GM19468 (cell line): Measurements from ENCODE around the gene KRTAP16-1.
"Not testable (repeated sequence)": the region's sequence is repeated elsewhere in the genome, so short reads cannot be mapped to it uniquely, and the experiment has no call there.

Source experiments
- ATAC-seq: cut with Tn5 transposase; IDR thresholded peaks from one replicate; pipeline ENCODE4 v1.9.1; 2021; ENCODE audit warnings: mild to moderate bottlenecking, moderate library complexity, moderate number of reproducible peaks; ENCODE audit not compliant: unreplicated experiment; ENCODE audit errors: extremely low read depth

Gene KRTAP16-1, protein sequence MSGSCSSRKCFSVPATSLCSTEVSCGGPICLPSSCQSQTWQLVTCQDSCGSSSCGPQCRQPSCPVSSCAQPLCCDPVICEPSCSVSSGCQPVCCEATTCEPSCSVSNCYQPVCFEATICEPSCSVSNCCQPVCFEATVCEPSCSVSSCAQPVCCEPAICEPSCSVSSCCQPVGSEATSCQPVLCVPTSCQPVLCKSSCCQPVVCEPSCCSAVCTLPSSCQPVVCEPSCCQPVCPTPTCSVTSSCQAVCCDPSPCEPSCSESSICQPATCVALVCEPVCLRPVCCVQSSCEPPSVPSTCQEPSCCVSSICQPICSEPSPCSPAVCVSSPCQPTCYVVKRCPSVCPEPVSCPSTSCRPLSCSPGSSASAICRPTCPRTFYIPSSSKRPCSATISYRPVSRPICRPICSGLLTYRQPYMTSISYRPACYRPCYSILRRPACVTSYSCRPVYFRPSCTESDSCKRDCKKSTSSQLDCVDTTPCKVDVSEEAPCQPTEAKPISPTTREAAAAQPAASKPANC

DNA sequence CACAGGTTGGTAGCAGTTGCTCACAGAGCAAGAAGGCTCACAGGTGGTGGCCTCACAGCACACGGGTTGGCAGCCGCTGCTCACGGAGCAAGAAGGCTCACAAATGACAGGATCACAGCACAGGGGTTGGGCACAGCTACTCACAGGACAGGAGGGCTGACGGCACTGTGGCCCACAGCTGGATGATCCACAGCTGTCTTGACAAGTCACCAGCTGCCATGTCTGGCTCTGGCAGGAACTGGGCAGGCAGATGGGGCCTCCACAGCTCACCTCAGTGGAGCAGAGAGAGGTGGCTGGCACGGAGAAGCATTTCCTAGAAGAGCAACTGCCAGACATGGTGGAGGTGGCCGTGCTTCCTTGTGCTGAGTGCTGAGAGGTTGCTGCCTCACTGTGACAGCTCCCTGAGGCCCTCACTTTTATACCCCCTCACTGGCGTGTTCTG lies at the start of gene KRTAP16-1:
Gene KRTAP16-1, minus strand, starts transcription at position 392 of the 442 bp plus-strand sequence. Its CDS starts 56 bp downstream, at position 336.
- no peak for ATAC-seq

DNA sequence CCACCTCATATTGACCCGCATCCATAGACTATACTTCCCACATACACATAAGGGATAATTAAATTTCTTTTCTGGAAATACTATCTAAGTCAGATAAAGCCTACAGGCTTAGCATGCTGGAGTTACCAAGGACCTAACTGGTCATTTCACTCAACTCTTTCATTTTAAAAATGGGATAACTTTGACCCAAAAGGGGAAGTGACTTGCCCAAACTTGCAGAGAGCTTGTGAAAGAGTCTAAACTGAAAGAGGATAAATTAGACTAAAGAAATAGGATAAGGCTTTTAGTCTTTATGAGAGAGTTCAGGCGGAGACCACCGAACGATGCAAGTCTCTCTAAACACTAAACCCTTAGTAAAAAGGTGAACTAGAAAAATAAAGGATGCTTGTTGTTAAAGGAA lies 45.4 kb upstream of the KRTAP16-1 start:
- ATAC-seq = no peak

DNA sequence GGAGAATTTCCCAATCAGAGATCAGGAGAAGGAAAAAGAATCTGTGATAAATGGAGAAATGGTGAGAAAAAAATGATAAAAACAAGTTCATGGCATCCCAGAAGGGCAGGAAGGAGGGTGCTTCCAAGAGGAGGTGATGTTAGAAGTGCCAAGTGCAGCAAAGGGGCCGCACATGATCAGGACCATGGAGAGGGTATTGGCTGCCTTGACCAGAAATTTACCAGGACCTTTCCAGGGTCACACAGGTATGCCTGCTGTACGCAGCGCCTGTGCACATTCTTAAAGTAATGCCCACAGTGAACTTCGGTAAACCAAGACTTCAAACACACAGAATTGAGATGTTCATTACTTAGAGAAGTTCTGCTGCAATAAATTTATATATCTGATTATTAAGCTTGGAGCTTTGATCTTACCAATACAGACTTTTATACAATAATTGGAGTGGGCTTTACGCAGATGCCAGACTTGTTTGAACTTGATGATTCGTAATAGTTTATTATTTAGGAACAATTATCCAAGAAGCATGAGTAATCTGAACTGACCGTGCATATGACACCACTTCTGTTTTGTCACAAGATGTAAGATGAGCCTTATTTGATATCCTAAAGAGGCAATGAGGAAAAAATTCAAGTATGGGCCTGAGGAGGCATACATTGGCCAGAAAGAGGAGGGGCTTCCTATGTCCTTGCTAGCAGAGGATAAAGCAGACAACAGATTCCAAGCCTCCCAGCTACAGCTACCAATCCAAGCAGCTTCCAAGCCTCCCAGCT lies 43.7 kb upstream of the KRTAP16-1 start:
- no peak for ATAC-seq

DNA sequence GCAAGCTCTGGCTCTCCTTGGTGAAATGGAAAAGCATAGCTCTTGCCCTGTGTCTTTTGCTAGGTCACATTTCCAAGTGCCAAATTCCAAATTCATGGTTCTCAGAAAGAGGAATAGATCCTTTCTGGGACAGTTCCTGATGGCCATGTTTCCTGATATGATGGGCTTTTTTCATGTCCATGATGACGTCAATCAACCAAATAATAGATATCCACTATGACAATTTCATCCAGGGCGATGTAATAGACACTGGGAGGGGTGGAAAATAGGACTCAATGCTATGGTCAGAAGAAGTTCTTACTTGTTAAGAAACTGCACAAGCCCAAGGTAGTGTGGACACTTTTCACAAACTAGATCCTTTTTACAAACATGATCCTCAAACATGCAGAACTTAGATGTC lies 42.1 kb upstream of the KRTAP16-1 start:
- ATAC-seq = no peak

DNA sequence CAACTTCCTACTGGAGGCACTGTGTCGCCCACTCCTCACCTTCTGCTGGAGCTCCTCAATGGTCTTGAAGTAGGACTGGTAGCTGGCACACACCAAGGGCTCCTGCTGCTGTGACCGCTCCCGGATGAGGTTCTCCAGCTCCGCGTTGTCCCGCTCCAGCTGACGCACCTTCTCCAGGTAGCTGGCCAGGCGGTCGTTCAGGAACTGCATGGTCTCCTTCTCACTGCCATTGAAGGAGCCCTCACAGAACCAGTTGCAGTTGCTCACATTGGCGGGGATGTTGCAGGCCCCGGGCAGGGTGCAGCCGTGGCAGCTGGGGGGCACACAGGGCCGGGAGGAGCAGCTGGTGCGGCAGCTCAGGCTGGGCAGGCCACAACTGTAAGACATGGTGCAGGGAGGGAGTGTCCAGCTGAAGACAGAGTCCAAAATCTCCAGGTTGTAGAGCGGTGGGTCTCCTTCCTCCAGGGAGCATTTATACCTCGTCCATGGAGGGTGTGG lies 41.3 kb upstream of the KRTAP16-1 start, which contains the start of gene KRT33A:
Gene KRT33A, minus strand, starts transcription at position 448 of the 498 bp plus-strand sequence. Its CDS starts 61 bp downstream, at position 387.
- ATAC-seq = not testable (repeated sequence)

DNA sequence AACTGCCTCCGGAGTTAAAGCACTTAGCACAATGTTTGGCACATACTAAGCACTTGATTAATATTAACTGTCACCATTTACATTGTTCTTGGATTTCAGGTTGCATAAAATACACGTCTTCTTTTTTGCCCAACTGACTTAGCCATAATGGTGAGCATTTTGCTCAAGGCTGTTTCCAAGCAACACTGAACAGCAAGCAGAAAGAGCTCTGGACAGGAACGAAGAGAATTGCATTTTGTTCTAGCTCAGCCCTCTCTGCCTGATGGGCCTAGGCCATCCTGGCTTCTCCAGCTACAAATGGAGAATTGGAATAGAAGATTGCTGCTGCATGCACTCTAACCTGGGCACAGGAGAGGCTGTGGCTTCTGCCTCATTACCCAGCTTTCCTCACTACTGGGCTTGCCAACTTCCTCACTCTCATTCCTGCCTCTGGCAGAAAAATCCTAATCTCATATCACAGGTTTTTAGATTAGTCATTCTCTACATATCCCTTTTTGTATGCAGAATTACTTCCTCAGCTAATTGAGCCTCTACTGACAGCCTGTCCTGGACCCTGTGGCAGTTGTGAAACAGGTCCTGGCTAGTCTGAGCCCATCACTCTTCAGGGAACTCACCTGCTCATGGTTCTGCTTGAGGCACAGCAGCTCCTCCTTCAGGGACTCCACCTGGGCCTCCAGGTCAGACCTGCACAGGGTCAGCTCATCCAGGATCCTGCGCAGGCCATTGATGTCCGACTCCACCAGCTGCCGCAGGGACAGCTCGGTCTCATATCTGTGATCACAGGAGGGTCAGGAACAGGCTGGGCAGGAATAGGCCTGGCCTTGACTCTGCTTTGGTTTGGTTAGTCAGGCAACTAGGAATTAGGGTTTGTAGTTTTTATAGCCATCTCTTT lies 39.0 kb upstream of the KRTAP16-1 start:
- no peak for ATAC-seq

DNA sequence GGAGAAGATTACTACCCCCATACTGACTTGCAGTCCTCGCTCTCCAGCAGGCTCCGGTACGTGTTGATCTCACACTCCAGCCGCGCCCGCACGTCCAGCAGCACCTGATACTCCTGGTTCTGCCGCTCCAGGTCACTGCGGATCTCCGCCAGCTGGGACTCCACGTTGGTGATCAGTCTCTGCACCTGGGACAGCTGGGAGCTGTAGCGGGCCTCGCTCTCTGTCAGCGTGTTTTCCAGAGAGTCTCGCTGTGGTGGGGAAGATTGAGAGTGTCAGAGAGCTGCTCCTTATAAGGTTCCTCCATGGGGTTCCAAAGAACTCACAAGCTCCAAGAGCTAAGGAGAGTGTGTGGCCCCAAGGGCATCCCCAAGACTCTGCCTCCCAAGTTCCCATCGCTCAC lies 37.3 kb upstream of the KRTAP16-1 start:
- not testable (repeated sequence) for ATAC-seq

DNA sequence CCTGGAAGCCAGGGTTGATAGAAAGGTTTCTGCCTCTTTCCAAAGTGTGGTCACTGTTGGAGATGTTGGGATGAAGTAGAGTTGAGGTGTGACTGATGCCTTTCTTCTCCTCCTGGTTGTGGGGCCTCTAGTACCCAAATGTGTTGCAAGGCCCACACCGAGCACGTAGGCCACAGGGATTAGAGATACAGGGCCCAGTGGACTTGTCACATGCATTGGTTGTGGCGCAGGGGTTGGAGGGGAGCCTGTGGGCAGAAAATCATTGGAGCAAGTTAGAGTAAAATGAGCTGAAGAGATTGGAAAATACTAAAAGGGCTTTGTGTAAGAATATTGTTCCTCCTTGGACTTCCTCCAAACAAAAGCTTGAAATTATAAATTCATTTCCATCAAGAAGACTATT lies 36.9 kb upstream of the KRTAP16-1 start:
- ATAC-seq = no peak

DNA sequence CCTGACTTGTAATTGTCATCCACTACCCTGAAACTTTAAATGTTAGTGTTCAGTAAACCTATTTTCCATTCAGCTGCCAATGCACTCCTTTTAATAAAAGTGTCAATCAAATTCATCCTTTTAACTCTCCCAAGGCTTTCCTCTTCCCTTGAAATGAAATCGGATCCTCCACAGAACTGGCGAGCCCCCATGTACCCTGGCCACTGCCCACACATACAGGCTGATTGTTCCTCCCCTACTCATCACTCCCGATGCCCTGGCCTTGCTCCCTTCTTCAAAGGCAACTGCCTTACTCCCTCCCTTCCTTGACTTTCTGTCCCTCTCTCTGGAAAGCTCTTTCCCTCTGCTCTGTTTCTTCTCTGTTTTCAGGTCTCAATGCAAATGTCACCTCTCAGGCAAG lies 33.9 kb upstream of the KRTAP16-1 start:
- no peak for ATAC-seq

DNA sequence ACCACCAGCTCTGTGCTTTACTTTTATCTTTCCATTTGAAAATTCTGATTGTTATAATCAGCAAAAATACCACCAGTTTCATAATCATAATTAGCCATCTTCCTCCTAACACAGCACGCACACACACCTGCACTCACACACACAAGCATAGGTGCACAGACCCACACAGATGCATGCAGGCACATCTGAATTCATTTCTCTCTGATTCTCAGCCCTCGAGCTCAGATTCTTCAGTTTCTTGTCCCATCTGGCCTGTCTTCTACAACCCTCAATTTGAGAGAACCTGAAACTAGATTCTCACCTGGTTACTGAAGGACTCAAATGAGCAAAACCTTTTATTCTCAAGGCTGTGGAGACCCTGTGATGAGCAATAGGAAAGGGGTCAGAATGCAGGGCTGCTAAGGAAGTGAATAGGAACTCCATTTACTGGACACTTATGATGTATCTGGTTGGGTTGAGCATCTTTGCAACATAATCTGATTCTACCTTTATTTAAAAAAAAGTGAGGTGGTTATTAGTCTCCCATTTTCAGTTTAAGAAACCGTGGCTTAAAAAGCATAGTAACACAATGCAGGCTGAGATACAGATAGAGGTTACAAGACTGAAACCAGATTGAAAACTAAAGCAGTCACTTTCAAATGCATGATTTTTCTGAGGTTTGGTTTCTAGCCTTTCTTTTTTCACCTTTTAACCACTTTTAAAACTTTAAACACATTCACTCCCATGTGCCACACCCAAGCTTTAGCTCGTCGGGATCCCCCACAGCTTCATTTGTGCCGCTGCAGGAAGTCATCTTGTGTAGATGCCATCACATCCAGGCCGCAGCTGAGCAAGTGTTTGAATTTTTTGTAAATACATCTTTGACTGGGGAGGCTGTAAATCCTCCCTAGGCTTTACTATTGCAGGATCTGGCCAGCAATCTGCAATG lies 32.1 kb upstream of the KRTAP16-1 start:
- ATAC-seq = peak; percentile 19

DNA sequence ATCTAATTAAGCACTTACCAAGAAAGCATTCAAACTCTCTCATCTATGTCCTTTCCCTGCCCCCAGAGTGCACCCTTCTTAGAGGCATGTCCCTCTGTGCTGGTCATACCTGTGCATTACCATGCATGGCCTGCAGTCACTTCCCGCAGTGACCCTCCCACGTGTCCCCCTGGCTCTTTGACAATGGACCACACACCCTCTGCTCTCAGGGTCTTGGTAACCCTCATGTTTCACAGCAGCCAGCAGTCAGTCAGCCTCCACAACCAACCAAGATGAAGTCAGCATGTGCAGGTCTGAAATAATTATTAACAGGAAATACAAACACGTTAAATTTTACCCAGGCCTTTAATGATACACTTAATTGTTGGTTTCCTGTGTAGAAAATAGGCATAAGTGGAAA lies 31.4 kb upstream of the KRTAP16-1 start:
- ATAC-seq = no peak

DNA sequence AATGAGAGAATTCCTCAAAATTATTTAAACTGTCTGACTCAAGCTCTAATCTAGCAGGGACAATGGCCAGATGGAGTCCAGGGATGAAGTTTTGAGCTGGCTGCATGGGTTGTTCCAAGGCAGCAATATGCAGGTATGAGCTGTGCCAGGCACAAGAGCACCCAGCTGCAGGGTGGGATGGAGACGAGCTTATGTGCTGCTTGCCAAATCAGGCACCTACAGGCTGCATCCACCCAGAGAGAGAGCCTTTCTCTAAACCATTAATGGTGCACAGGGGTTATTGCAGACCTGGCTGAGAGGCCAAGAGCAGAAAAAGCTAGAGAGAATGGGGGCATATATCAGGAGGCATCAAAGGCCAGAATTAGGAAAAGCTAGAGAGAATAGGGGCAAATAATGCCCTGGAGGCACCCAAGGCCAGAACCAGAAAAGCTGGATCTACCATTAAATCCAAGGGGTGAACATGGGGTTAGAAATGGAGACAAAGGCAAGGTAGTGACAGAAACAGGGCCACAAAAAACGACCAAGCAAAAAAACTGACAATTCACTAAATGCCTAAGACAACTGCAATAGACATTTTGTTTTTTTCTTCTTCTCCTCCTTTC lies 30.6 kb upstream of the KRTAP16-1 start:
- ATAC-seq = no peak

DNA sequence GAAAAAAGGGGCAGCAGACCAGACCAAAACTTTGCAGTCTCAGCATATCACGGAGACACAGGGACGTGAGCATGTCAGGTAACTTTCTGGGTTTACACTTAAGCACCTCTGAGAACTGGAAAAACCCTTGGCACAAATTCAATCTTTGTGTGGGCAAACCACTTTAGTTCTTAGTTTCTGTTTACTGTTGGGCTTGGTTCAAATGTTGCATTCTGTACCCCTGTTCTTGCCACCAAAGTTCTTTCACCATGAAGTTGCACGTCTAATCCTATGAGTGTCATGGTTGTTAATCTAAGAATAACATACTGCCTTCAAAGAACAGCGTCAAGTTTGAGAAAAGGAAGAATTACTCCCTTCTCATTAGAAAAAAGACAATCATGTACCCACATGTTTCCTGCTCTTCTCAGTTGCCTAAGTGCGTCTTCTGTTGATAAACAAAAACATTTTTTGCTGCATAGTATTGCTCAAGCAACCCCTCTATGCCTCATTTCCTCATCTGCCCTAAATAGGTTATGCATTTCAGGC lies 29.9 kb upstream of the KRTAP16-1 start:
- no peak for ATAC-seq

DNA sequence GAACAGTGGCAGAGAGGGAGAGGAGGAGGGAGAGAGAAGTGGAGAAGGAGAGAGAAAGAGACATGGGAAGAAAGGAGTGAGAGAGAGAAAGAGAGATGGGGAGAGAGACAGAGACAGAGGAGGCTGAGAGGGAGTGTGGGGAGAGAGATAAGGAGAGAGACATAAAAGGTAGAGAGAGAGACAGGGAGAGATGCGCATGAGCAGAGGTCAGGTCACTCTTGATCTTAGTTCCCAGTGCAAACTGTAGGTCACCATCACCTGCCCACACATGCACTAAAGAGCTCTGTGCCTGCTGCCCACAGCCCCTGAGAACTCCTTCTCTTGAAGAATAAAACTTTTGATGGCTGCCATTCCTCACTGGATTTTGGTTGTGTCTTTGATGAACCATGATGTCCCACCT lies 26.6 kb upstream of the KRTAP16-1 start:
- no peak for ATAC-seq

DNA sequence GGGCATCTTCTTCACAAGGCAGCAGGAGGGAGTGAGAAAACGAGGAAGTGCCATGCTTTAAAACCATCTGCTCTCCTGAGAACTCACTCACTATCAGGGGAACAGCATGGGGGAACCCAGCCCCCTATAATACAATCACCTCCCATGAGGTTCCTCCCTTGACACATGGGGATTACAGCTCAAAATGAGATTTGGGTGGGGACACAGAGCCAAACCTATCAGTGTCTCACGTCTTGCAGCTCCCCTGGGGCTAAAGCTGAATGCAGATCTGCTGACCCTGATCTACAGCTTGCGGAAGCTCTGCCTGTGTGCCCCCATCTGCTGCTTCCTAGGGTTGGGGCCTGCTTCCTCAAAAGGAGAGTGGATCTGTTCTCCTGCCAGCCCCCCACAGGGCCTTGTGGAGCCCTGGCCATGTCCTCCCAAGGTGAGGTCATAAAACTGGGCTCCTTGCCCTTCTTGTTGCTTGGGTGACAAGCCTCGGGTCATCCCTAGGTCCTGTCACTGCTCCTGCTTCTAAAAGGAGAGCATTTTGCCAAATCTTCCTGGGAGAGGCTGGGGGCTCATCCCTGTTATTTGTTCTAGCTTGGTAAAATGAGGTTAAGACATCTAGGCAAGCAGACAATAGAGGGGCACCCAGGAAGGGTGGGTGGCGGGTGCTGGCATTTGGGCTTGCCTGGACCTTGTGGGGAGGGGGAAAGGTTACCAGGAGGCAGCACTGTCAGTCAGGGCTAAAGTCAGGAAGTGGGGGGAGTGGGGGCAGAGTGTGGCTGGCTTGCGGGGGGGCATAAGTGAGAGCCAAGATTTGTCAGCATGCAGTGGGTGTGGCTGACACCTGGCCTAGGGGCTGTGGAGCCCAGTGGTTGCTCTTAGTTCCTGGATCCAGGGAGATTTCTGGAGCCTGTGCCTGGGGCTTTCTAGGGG lies 25.5 kb upstream of the KRTAP16-1 start:
- no peak for ATAC-seq

DNA sequence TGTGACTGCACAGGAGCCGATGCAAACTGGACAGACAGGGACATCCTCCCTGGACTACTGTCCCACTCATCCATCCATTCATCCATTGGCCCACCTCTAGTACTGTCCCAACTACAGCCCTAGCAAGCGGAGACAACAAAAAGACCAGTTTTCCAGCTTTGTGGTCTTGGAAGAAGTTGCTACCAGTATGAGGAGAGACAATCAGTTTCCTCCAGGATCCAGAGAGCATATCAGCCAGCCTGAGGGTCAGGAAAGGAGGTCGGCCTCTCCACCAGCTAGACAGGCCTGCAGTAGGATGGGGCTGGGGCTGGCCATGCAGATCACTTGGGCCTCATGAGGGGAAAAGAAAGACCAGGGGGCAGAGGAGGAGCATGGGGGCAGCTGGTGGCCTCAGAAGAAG lies 24.7 kb upstream of the KRTAP16-1 start:
- ATAC-seq = no peak

DNA sequence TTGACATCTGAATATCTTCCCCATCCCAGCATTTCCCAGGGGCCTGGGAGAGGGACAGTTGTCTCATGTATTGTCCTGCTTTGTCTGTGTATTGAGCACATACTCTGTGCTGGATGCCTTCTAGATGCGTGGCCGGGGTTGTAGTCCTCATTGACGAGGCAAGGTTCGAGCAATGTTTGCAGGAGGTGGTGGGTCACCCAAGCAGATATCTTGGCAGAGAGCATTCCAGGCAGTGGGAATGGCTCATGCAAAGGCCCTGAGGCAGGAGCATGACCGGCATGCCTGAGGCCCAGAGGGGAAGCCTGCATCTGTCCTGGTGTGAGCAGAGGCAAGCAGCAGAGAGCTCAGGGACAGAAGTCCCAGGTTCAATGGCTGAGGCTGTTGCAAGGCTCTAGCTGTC lies 24.0 kb upstream of the KRTAP16-1 start:
- ATAC-seq = no peak
